ENCODE results near the gene GPR101. TPM values are rescaled to one million over a fixed set of nuclear protein-coding genes. Genes with fewer than 3 reads are reported as not detected.

GPR101 gene
- total RNA-seq, 2 donors from 2014 or later = not detected

DNA sequence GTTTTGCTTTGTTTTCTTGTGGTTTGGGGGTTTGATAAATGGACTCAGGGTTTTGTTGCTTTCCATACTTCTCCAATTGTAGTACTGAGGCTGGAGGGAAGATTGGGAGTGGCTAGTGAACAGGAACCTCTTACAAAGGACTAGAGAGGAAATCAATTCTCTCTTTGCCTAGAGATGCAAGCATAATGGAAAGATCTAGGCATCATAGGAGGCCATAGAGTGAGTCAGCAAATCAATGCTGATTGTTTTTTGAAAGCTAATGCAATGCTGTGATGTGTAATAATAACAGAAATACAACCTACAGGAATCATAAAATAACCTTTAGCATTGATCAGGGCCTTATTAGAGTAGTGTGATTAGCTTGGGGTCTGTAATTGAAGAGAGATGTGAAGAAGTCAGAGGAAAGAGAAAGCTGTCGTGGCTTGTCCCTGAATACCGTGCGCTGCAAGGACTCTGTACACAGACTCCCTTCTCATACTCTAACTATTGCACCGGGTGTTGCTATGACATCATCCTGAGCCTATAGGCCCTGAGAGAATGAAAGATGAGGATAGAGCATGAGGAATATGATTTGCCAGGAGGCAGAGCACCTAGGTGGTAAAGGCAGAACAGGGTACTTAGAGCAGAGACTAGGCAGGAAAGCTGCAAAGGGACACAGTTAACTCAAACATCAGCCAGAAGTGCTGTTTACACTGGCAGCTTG, 29.3 kb upstream of the GPR101 start:
- no peak overlapping the region for H3K4me3 ChIP-seq
- intact Hi-C loops (cut with DNase I) = no loop called here
- H3K9ac ChIP-seq (ENCODE audit: low read depth in 2 of 2, low read length in 2 of 2) = no peak overlapping the region
- H3K27me3 ChIP-seq = no peaks in the 10 kb centered on the region
- DNase-seq = no peak
- H3K9me3 ChIP-seq = no peaks in the 10 kb centered on the region
- H3K36me3 ChIP-seq = no peaks in the 10 kb centered on the region
- H3K27ac ChIP-seq = no peak overlapping the region
- TF ChIP-seq, protein P1, sequence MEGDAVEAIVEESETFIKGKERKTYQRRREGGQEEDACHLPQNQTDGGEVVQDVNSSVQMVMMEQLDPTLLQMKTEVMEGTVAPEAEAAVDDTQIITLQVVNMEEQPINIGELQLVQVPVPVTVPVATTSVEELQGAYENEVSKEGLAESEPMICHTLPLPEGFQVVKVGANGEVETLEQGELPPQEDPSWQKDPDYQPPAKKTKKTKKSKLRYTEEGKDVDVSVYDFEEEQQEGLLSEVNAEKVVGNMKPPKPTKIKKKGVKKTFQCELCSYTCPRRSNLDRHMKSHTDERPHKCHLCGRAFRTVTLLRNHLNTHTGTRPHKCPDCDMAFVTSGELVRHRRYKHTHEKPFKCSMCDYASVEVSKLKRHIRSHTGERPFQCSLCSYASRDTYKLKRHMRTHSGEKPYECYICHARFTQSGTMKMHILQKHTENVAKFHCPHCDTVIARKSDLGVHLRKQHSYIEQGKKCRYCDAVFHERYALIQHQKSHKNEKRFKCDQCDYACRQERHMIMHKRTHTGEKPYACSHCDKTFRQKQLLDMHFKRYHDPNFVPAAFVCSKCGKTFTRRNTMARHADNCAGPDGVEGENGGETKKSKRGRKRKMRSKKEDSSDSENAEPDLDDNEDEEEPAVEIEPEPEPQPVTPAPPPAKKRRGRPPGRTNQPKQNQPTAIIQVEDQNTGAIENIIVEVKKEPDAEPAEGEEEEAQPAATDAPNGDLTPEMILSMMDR (IDR thresholded peaks at IDR 0.05) = no peak
- no peaks in the 10 kb centered on the region for H3K4me1 ChIP-seq

DNA sequence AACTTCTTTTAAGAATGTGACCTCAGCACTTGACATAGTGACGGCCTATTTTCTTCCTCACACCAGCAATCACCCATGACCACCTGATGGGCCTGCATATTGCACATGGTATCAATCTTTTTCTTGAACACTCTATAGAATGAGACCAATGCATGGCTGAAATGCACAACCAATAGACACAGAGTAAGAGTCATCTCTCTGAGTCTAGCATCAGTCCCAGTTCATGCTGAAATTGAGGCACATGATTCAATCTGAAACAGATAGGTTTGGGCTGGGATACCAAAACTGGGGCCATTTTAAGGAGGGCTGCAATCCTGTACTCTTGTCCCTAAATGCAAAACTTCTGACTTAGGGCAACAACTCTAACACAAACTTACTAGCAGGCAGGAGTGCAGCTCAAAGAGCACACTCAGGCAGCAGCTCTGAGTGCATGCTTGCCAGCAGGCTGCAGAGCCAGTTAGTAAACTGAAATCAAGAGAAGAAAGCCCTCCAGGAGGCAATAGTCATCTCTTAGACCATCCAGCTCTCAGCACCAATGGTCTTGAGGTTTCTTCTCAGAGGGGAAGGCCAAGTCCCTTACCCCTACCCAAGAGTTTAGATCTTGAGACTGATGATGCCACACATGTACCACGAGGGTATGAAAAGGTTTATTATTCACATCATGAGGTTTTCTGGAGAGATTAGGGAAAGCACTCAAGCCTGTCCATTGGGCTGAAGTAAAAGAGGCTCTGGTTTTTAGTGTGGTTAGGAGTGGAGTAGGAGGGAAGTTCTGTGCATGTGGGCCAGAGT, 24.7 kb upstream of the GPR101 start:
- H3K4me3 ChIP-seq = no peak overlapping the region
- H3K27me3 ChIP-seq = no peaks in the 10 kb centered on the region
- no peak for DNase-seq
- no peak overlapping the region for H3K27ac ChIP-seq
- no peaks in the 10 kb centered on the region for H3K4me1 ChIP-seq
- no peak overlapping the region for H3K9ac ChIP-seq (ENCODE audit: low read depth in 2 of 2, low read length in 2 of 2)
- no peaks in the 10 kb centered on the region for H3K9me3 ChIP-seq
- H3K36me3 ChIP-seq = no peaks in the 10 kb centered on the region
- TF ChIP-seq, protein P1 (IDR thresholded peaks at IDR 0.05) = no peak
- intact Hi-C loops (cut with DNase I) = no loop called here

DNA sequence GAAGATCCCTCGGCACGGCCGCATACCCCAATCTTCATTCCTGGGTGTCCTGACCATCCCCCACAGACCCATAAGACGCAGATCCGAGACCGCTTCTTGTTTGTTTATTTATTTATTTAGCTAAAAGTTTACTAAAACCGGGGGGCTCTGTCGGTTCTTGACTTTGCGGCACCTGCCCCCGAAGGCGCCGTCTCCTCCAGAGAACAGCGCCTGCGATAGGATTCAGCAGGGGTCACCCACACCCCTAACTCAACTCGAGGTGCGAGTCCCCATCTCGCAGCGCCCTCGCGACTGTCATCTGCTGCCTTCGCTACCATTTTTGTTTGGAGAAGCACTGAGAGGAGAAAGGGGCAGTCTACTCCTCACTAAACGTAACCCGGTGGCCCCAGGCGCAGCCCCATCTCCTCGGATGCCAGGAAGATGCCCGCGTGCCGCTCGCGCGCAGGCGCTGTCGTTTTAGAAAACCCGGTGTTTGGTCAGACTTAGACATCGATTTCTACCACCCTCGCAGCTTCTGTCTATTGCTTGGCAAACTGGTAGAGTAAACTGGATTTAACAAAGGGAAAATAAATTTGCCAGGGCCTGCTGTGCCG, 18.9 kb upstream of the GPR101 start:
- Histone ChIP-seq H3K9me3 (no peaks in the 10 kb centered on the region), H3K27ac (no peak overlapping the region), H3K9ac (ENCODE audit: low read depth in 2 of 2, low read length in 2 of 2) (no peak overlapping the region), H3K4me1 (no peaks in the 10 kb centered on the region), H3K4me3 (peak overlapping the region; percentile 33), H3K36me3 (no peaks in the 10 kb centered on the region), H3K27me3 (peaks cover 6% of the 10 kb centered on the region)
- no peak for DNase-seq
- intact Hi-C loops (cut with DNase I) = loop anchor here (5.0 kb wide), 1 partner anchor 95 kb away; no protein-coding TSS in a partner anchor
- TF ChIP-seq, protein P1 (IDR thresholded peaks at IDR 0.05) = no peak

DNA sequence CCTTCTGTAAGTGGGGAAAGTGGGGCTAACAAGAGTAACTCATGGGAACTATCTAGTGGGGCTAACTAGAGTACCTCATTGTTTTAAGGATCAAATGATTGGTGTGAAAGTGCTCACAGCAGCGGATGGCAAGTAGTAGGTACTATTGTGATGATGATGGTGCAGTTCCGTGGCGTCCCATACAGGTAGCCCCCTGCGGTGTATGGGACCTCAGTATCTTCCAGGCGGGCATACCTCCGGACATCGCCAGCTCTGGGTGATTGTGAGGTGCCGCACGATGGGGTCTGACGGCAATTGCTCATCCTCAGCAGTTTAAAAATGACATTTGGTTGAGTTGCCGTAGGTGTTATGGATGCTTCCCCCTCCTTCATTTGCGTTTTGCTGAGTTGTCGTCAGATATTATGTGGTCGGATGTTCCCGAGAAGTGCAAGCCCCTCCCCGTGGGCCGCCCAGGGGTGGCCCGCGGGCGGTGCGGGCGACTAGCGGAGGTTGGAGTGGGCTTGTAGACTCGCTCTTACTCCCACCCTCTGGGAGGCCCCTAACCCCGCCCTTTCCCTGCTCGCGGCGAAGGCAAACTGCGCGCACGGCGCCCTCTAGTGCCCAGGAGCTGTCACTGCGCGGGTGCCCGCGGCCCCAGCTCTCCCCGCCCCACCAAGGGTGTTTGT, 18.3 kb upstream of the GPR101 start:
- Histone ChIP-seq H3K9ac (ENCODE audit: low read depth in 2 of 2, low read length in 2 of 2) (no peak overlapping the region), H3K36me3 (no peaks in the 10 kb centered on the region), H3K27me3 (peaks cover 6% of the 10 kb centered on the region), H3K4me3 (peak overlapping the region; percentile 33), H3K4me1 (no peaks in the 10 kb centered on the region), H3K27ac (no peak overlapping the region), H3K9me3 (no peaks in the 10 kb centered on the region)
- peak; percentile 52 for DNase-seq
- TF ChIP-seq, protein P1 (IDR thresholded peaks at IDR 0.05) = peak; percentile 83
- intact Hi-C loops (cut with DNase I) = loop anchor here (5.0 kb wide), 1 partner anchor 95 kb away; no protein-coding TSS in a partner anchor

DNA sequence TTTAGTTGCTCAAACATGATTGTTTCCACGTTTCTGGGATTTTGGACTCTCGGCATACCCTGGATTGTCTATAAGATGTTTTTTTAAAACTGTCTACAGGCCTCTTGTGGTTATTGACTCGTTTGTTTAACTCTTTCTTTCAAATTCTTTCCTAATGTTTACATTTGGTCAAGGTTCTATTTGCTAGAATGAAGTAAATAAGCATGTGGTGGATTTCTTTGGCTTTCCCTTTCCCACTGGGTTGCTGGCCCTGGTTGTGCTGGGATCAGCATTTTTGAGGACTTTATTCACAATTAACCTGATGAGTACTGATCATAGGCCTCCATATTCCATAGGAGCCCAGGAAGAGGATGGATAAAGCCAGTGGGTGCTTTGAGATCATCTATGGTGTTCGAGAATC, 11.1 kb upstream of the GPR101 start:
- H3K4me3 ChIP-seq = no peak overlapping the region
- no peak overlapping the region for H3K9ac ChIP-seq (ENCODE audit: low read depth in 2 of 2, low read length in 2 of 2)
- H3K27ac ChIP-seq = no peak overlapping the region
- no peaks in the 10 kb centered on the region for H3K36me3 ChIP-seq
- intact Hi-C loops (cut with DNase I) = no loop called here
- no peaks in the 10 kb centered on the region for H3K9me3 ChIP-seq
- H3K27me3 ChIP-seq = no peaks in the 10 kb centered on the region
- TF ChIP-seq, protein P1 (IDR thresholded peaks at IDR 0.05) = no peak
- DNase-seq = no peak
- H3K4me1 ChIP-seq = no peaks in the 10 kb centered on the region
